HepG2 (cell line): ENCODE measurements around the gene HRH3. TPM values are rescaled to one million over a fixed set of nuclear protein-coding genes. Genes with fewer than 3 reads are reported as not detected.

Experiments
- ARNT2 ChIP-seq: sonication (generic); formaldehyde crosslinking; IDR thresholded peaks from 2 replicates; pipeline ENCODE4 v1.8.0; 2022; ENCODE audit warnings: mild to moderate bottlenecking, low read depth, missing genetic modification reagents, moderate library complexity
- CREBL2 ChIP-seq: sonication (generic); formaldehyde crosslinking; IDR thresholded peaks from 2 replicates; pipeline ENCODE4 v1.8.1; 2023; ENCODE audit warnings: missing genetic modification reagents, mild to moderate bottlenecking, borderline replicate concordance
- FOXK2 ChIP-seq: fragments of 450-650 bp; IDR thresholded peaks from 2 replicates; pipeline ENCODE4 v1.6.1; 2016
- GLI4 ChIP-seq: sonication (generic); formaldehyde crosslinking; IDR thresholded peaks from 2 replicates; pipeline ENCODE4 v1.5.1; 2020; ENCODE audit warnings: missing genetic modification reagents, mild to moderate bottlenecking, moderate library complexity, borderline replicate concordance
- HMG20A ChIP-seq: IDR thresholded peaks from 2 replicates; pipeline ENCODE4 v1.6.1; 2016; ENCODE audit warnings: borderline replicate concordance
- IKZF1 ChIP-seq: fragments of 450-650 bp; IDR thresholded peaks from 2 replicates; pipeline ENCODE4 v1.7.1; 2016
- KDM5B ChIP-seq: sonication (generic); formaldehyde crosslinking; IDR thresholded peaks from 2 replicates; pipeline ENCODE4 v1.4.0; 2020; ENCODE audit warnings: missing genetic modification reagents, mild to moderate bottlenecking, borderline replicate concordance
- KLF13 ChIP-seq: sonication (generic); formaldehyde crosslinking; IDR thresholded peaks from 2 replicates; pipeline ENCODE4 v1.4.0; 2020; ENCODE audit warnings: mild to moderate bottlenecking, missing genetic modification reagents
- MBNL3 ChIP-seq: fragments of 250-450 bp; sonication (Bioruptor Pico); conservative IDR thresholded peaks from 2 replicates; pipeline ENCODE4 v1.8.0; 2022; ENCODE audit warnings: mild to moderate bottlenecking, inconsistent platforms
- NFYB ChIP-seq: sonication (generic); formaldehyde crosslinking; IDR thresholded peaks from 2 replicates; pipeline ENCODE4 v1.4.0; 2020; ENCODE audit warnings: missing genetic modification reagents
- PRDM4 ChIP-seq: sonication (generic); formaldehyde crosslinking; IDR thresholded peaks from 2 replicates; pipeline ENCODE4 v1.9.0; 2021; ENCODE audit warnings: missing genetic modification reagents, borderline replicate concordance
- PRMT3 ChIP-seq: sonication (generic); formaldehyde crosslinking; IDR thresholded peaks from 2 replicates; pipeline ENCODE4 v1.8.1; 2022; ENCODE audit warnings: low read depth, mild to moderate bottlenecking, moderate library complexity, missing genetic modification reagents, borderline replicate concordance
- SP140L ChIP-seq: sonication (generic); formaldehyde crosslinking; IDR thresholded peaks from 2 replicates; pipeline ENCODE4 v1.4.0; 2020; ENCODE audit warnings: missing genetic modification reagents, borderline replicate concordance
- SP2 ChIP-seq: sonication (generic); formaldehyde crosslinking; IDR thresholded peaks from 2 replicates; pipeline ENCODE4 v1.5.1; 2020; ENCODE audit warnings: mild to moderate bottlenecking, missing genetic modification reagents
- TAF15 ChIP-seq: fragments of 200-400 bp; formaldehyde crosslinking; IDR thresholded peaks from one replicate; pipeline ENCODE4 v1.6.1; 2018; ENCODE audit warnings: mild to moderate bottlenecking, low read depth, low read length; ENCODE audit not compliant: poor library complexity, severe bottlenecking
- TCF12 ChIP-seq, 2 experiments: fragments of 450-650 bp in 1 of 2; sonication (generic) in 1 of 2; formaldehyde crosslinking in 1 of 2; IDR thresholded peaks; 2 replicates each; pipeline versions ENCODE4 v1.6.1 to v1.8.0; 2017 to 2022; ENCODE audit warnings: antibody characterized with exemption in 1 of 2, mild to moderate bottlenecking in 1 of 2, missing genetic modification reagents in 1 of 2, moderate library complexity in 1 of 2
- THYN1 ChIP-seq: sonication (generic); formaldehyde crosslinking; IDR thresholded peaks from 2 replicates; pipeline ENCODE4 v1.8.1; 2023; ENCODE audit warnings: low read depth, mild to moderate bottlenecking, moderate library complexity, missing genetic modification reagents, borderline replicate concordance
- YEATS2 ChIP-seq: sonication (generic); formaldehyde crosslinking; IDR thresholded peaks from 2 replicates; pipeline ENCODE4 v1.4.0; 2020; ENCODE audit warnings: missing genetic modification reagents, borderline replicate concordance
- ZMAT5 ChIP-seq: sonication (generic); formaldehyde crosslinking; IDR thresholded peaks from 2 replicates; pipeline ENCODE4 v1.5.0; 2020; ENCODE audit warnings: mild to moderate bottlenecking, low read depth, missing genetic modification reagents, borderline replicate concordance
- ZNF232 ChIP-seq: sonication (generic); formaldehyde crosslinking; IDR thresholded peaks from 2 replicates; pipeline ENCODE4 v1.4.0; 2020; ENCODE audit warnings: missing genetic modification reagents, borderline replicate concordance
- ZNF256 ChIP-seq: sonication (generic); formaldehyde crosslinking; conservative IDR thresholded peaks from 2 replicates; pipeline ENCODE4 v1.4.0; 2020; ENCODE audit warnings: missing genetic modification reagents
- ZNF354B ChIP-seq: sonication (generic); formaldehyde crosslinking; IDR thresholded peaks from 2 replicates; pipeline ENCODE4 v1.8.0; 2022; ENCODE audit warnings: mild to moderate bottlenecking, missing genetic modification reagents
- ZNF460 ChIP-seq: sonication (generic); formaldehyde crosslinking; IDR thresholded peaks from 2 replicates; pipeline ENCODE4 v1.5.1; 2020; ENCODE audit warnings: missing genetic modification reagents, mild to moderate bottlenecking, borderline replicate concordance
- ZNF547 ChIP-seq: sonication (generic); formaldehyde crosslinking; IDR thresholded peaks from 2 replicates; pipeline ENCODE4 v1.5.1; 2020; ENCODE audit warnings: mild to moderate bottlenecking, missing genetic modification reagents
- ZNF589 ChIP-seq: sonication (generic); formaldehyde crosslinking; conservative IDR thresholded peaks from 2 replicates; pipeline ENCODE4 v1.8.0; 2022; ENCODE audit warnings: mild to moderate bottlenecking, moderate library complexity, missing genetic modification reagents
- ZNF660 ChIP-seq: sonication (generic); formaldehyde crosslinking; IDR thresholded peaks from 2 replicates; pipeline ENCODE4 v1.5.1; 2020; ENCODE audit warnings: mild to moderate bottlenecking, low read depth, missing genetic modification reagents, borderline replicate concordance
- ZSCAN29 ChIP-seq: sonication (generic); formaldehyde crosslinking; conservative IDR thresholded peaks from 2 replicates; pipeline ENCODE4 v1.4.0; 2020; ENCODE audit warnings: mild to moderate bottlenecking, missing genetic modification reagents
- polyA plus RNA-seq, 8 experiments: library from polyadenylated mRNA; depleted of rRNA in 3 of 8; stranded (reverse) in 7 of 8; unstranded in 1 of 8; fragments of >200 nt; fragmentation: Illumina TruSeq in 4 of 8; extraction: Trizol in 4 of 8; gene quantifications; 2 replicates each; pipeline versions ENCODE4 v1.2.1 to v1.2.3, GENCODE V29; 2011 to 2016; ENCODE audit warnings: low read depth in 4 of 8, missing spikeins in 1 of 8, mixed read lengths in 1 of 8; ENCODE audit not compliant: insufficient read depth in 1 of 8
- total RNA-seq, 5 experiments: library from RNA; depleted of rRNA; stranded (reverse); fragments of >200 nt; fragmentation: Illumina TruSeq; extraction: Trizol; gene quantifications; 2 replicates each; pipeline ENCODE4 v1.2.3, GENCODE V29; 2016; ENCODE audit warnings: low read depth in 1 of 5

HRH3 gene
- total and polyA plus RNA-seq, 2 of the 13 experiments (the other 11 are each of a cell fraction or from before 2014, with no cell fraction given): 0.18 TPM; not detected in 1

- TF ChIP-seq THYN1 (CRISPR knock-in tag) (no peak), ZNF256 (CRISPR knock-in tag) (0 out of 2 replicates have a peak, but pooled peaks have one; percentile 52), ZNF547 (CRISPR knock-in tag) (no peak), ZNF589 (CRISPR knock-in tag) (no peak), FOXK2 (no peak), KDM5B (CRISPR knock-in tag) (no peak), ZNF354B (CRISPR knock-in tag) (no peak), ARNT2 (CRISPR knock-in tag) (no peak), ZNF460 (CRISPR knock-in tag) (no peak), MBNL3 (no peak), SP2 (no peak), PRMT3 (CRISPR knock-in tag) (no peak), IKZF1 (no peak), ZNF660 (CRISPR knock-in tag) (no peak), ZSCAN29 (CRISPR knock-in tag) (no peak), TAF15 (no peak), NFYB (CRISPR knock-in tag) (no peak), ZMAT5 (CRISPR knock-in tag) (no peak), HMG20A (CRISPR knock-in tag) (no peak), TCF12 (IDR thresholded peaks at IDR 0.05) (no peak), TCF12 (CRISPR knock-in tag; IDR thresholded peaks at IDR 0.05) (no peak), PRDM4 (CRISPR knock-in tag) (no peak), ZNF232 (CRISPR knock-in tag) (0 out of 2 replicates have a peak, but pooled peaks have one; percentile 39), SP140L (CRISPR knock-in tag) (no peak), KLF13 (CRISPR knock-in tag) (no peak), GLI4 (no peak), CREBL2 (CRISPR knock-in tag) (no peak), YEATS2 (CRISPR knock-in tag) (no peak)
Measured at GRCh38 chr20:62217913-62218773, 1.9 kb downstream of the HRH3 start (continued).
